ENCODE measurements around the gene OR2J3. TPM values are rescaled to one million over a fixed set of nuclear protein-coding genes. Genes with fewer than 3 reads are reported as not detected.
"Not testable (repeated sequence)": the region's sequence is repeated elsewhere in the genome, so short reads cannot be mapped to it uniquely, and the experiment has no call there.

OR2J3 gene
- polyA plus RNA-seq, 1 of the 3 experiments (the other 2 are of a cell fraction) = not detected

DNA sequence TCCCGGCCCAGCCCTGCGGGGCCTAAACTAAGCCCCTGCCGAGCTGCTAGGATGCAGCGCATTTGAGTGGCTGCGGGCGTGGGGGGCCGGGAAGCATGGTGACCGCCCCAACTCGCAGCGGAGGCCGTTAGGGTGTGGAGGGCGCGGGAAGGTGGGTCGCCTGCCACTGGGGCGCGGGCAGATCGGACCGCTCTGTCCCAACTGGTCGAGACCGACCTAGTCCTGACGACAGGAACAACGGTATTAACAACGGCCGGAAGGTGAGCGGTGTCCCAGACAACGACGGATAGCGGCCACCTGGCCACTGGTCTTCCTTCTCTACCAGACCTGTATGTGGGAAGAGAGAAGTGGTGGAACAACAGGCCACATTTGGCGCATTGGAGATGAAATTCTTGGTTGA, 52.1 kb downstream of the OR2J3 start:
- H4K20me1 ChIP-seq (ENCODE audit: insufficient read depth); H3K27me3 ChIP-seq (ENCODE audit: insufficient read depth); H3K4me2 ChIP-seq; DNase-seq; H3K4me3 ChIP-seq (ENCODE audit: low read depth in 2 of 2, low read length in 1 of 2); H3K79me2 ChIP-seq (ENCODE audit: insufficient read depth); H3K36me3 ChIP-seq (replicated peaks in 1 of 2; ENCODE audit: control insufficient read depth in 1 of 2, insufficient read depth in 2 of 2, low read length in 1 of 2); H3K9me3 ChIP-seq; H3K27ac ChIP-seq (ENCODE audit: low read depth in 2 of 2, low read length in 1 of 2); POLR2A ChIA-PET; H3K9me2 ChIP-seq; H3F3A ChIP-seq (replicated peaks; ENCODE audit: insufficient read depth); H3K9ac ChIP-seq; H2AFZ ChIP-seq (ENCODE audit: low read depth); H3K4me1 ChIP-seq (ENCODE audit: control insufficient read depth in 1 of 2, insufficient read depth in 2 of 2, low read depth in 1 of 2, low read length in 1 of 2); CTCF ChIA-PET: not testable (repeated sequence)
- 24% methylated on average over 4 of the region's 29 CpGs for WGBS (ENCODE audit: low lambda C conversion rate)

Other genes starting within 250 kb of the OR2J3 start
- 43.8 and 67.4 TPM in 2 replicates for gene TRIM27, start 184.1 kb upstream of the OR2J3 start, polyA plus RNA-seq (2012; rRNA removed)
- 0.16 and 0.21 TPM in 2 replicates for gene ZNF311, start 102.7 kb upstream of the OR2J3 start, polyA plus RNA-seq (2012; rRNA removed)
- not detected in 2 replicates for gene OR2W1, start 62.9 kb upstream of the OR2J3 start, polyA plus RNA-seq (2012; rRNA removed)
- not detected in 2 replicates for gene OR2B3, start 20.7 kb upstream of the OR2J3 start, polyA plus RNA-seq (2012; rRNA removed)
- gene OR2J1, start 8.6 kb upstream of the OR2J3 start, polyA plus RNA-seq (2012; rRNA removed) = not detected in 2 replicates
- not detected in 2 replicates for gene OR2J2, start 62.8 kb downstream of the OR2J3 start, polyA plus RNA-seq (2012; rRNA removed)
- gene OR14J1, start 193.6 kb downstream of the OR2J3 start, polyA plus RNA-seq (2012; rRNA removed) = not detected in 2 replicates

Data from SK-N-SH (cell line).